Right renal cortex interstitium (tissue), 3 donors: ENCODE measurements around the gene NBAS. TPM values are rescaled to one million over a fixed set of nuclear protein-coding genes. Genes with fewer than 3 reads are reported as not detected.
"Not testable (repeated sequence)": the region's sequence is repeated elsewhere in the genome, so short reads cannot be mapped to it uniquely, and the experiment has no call there.

Experiments
- DNase-seq, 3 donors: peaks; one replicate each; pipeline ENCODE4 v3.0.0-alpha.2; 2013; ENCODE audit warnings: low read depth in 3 of 3, low spot score in 2 of 3
- polyA plus RNA-seq, 3 donors: library from polyadenylated mRNA; unstranded; fragments of 120-200 nt; gene quantifications; one replicate each; pipeline ENCODE4 v1.2.1, GENCODE V29; 2013; ENCODE audit not compliant: insufficient read length in 3 of 3

Gene NBAS
- polyA plus RNA-seq, 3 donors = 58.1 to 66.9 (median 62.5) TPM

DNA sequence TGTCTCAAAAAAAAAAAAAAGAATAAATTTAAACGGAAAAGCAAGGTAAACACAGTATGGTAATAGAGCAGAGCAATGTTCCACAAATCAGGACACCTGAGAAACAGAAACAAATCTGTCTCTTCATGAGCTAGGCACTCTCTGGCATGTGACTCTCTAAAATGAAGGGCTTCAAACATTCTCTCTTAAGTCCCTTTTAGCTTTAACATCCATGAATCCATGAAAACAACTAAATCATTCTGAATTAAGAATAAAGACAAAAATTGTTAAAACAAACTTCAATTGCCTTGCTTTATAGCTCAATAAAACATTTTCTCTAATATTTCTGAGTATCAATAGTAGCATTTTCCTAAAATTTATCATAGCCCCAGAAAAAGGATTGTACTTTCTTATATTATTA is 132.1 kb downstream of the NBAS start:
- no peak for DNase-seq

DNA sequence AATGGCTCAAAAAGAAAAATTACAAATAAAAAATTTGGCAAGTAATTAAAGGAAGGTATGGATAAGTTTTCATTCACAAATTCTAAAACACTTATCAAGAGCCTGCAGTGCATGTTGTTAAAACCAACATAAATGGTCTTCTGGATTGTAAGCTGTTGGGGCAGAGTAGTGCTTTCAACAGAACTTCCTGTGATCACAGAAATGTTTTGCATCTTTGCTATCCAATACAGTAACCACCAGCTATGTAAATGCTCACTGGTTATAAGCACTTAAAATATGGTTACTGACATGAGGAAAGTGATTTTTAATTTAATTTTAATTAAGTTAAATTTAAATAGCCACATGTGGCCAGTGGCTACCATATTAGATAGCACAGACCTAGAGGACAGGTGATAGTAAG is 133.1 kb downstream of the NBAS start:
- DNase-seq = no peak

DNA sequence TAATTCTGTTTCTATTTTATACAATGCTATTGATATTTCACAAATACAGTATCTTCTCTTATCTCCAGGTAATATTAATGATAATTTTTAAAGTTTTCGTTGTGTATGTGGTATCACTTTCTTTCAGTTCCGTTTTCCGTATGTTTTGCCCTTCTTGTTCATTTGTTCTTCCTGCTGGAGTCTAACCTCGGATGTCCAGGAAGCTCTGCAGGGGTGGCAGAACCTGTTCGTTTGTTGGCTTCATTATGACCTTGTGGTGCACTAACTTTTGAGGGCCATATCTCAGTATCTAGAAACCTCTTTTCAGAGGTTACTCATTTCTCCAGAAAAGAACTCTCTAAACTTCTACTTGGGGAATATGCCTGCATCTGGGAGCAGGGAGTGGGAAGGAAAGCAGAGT is 134.5 kb downstream of the NBAS start:
- no peak for DNase-seq

DNA sequence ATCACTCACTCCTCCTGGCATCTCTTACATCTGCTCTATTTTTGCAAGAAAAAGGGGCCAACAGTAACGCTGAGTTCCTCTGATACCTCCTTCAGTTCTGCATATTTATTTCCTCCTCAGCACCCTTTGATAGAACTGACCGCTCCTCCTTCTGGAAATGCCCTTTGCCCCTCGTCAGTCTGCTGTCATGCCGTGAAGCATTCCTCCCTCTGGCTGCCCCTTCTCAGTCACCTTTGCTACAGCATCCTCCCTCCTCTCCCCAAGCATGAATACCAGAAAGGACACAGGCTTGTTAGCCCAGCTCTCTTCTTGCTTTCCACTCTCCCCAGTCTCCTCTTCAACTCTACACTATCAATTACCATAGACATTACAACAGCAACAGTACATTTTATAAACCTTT is 135.4 kb downstream of the NBAS start:
- peak in 1 of 3 donors; percentile 17 for DNase-seq

DNA sequence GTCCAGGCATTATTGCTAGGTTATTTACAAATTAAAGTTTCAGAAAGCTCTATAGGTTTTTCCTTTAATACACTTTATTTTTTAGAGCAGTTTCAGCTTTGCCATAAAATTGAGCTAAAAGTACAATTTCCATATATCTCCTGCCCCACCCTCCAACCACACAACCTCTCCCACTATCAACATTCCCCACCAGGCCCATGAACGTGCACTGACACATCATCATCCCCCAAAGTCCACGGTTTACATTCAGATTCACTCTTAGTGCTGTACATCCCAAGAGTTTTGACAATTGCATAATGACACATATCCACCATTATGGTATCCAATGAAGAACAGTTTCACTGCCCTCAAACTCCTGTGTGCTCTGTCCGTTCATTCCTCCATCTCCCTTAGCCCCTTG is 139.4 kb downstream of the NBAS start:
- no peak for DNase-seq

DNA sequence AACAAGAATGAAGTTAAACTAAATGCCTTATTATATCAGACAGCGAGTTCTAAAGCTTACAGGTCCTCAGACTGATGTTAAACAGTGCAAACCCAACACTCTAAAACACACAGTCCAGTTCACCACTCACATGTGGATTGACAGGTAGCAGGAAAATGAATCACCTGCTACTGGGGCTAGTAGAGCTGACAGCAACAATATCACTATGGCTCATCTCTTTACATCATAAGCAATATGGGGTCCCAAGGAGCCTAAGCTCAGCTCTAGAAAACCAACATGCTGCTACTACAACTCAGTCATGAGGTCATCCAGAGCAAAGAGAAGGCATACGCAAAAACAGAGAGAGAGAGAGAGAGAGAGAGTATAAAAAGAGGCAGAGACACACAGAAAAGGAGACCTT is 145.4 kb downstream of the NBAS start:
- DNase-seq = no peak

DNA sequence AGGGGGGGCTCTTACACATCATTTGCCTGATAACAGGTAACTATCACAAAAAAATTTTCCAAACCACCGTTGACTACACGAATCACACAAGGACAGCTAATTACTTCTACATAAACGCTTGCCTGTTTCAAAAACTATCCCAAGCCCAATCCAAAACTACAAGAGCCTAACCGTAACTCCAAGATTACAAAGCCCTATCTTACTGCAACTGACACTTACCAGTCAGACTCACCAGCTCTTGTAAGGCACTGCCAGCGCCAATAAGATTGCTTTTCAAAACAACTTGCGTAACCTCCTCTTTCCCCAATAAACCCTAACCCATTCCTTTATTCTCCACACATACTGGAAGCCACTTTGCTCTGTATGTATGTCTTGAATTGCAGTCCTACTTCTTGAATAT is 148.4 kb downstream of the NBAS start:
- DNase-seq = no peak

DNA sequence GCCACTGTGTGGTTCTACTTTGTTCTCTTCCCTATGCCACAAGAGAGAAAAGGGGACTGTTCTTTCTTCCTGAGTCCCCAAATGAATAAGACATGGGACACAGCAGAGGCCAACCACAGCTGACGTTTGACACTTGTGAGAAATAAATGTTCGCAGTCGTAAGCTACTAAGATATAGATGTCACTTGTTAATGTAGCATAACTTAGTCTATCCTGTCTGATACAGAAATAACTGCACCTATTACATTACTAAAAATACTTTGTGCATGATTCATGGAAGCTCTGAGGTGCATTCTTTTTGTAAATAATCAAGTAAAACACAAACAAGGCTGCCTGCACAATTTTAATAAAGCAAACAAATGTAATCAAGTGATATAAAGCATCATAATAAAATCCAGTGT is 148.8 kb downstream of the NBAS start:
- no peak for DNase-seq

DNA sequence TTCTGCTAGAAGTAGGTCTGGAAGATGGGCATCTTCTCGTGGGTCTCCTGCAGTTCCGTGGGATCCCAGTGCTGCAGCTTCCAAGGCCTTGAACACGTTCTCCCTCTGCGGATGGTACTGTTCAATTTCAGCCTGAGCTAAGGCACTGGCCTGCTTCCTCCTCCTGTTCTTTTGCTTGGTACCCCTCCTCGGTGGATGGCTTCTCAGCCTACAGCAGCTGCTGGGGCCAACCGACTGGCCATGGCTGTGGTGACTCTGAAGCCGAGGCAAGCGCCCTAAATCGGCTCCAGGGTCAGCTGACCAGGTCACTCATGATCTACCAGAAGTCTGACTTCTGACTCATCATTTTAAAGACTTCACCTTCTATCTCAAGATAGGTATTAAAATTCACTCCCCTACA is 150.2 kb downstream of the NBAS start:
- DNase-seq = no peak

DNA sequence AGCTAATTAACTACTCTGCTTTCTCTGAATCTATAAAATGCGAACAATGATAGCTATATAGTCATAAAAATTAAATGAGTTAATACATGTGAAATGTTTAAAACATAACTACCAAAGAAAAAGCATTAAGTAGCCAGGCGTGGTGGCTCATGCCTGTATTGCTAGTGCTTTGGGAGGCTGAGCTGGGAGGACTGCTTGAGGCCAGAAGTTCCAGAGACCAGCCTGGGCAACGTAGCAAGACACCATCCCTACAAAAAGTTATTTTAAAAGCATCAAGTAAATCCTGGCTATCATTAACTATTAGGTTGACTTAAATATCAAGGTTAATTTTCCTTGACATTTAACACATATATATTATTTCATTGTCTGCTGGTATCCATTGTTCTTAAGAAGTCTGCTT is 152.4 kb downstream of the NBAS start:
- no peak for DNase-seq

DNA sequence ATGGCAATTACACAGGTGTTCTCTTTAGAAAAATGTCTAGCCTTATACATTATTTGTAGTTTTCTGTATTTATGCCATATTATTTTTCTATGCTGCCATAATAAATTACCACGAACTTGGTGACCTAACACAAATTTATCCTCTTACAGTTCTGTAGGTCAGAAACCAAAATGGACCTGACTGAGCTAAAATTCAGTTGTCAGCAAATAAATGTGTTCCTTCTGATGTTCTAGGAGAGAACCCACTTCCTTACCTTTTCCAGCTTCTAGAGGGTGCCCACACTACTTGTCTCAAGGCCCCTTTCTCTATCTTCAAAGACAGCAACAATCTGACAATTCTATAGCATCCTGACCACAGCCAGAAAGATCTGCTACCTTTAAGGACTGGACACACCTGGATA is 153.5 kb downstream of the NBAS start:
- no peak for DNase-seq

DNA sequence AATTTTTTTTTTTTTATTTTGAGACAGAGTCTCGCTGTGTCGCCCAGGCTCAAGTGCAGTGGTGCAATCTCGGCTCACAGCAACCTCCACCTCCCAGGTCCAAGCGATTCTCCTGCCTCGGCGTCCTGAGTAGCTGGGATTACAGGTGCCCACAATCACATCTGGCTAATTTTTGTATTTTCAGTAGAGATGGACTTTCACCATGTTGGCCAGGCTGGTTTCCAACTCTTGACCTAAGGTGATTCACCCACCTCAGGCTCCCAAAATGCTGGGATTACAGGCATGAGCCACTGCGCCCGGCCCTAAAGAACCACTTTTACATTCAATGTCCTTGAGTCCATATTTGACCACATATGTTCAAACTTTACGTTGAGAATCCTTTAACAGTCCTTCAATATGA is 156.6 kb downstream of the NBAS start:
- DNase-seq = not testable (repeated sequence)

DNA sequence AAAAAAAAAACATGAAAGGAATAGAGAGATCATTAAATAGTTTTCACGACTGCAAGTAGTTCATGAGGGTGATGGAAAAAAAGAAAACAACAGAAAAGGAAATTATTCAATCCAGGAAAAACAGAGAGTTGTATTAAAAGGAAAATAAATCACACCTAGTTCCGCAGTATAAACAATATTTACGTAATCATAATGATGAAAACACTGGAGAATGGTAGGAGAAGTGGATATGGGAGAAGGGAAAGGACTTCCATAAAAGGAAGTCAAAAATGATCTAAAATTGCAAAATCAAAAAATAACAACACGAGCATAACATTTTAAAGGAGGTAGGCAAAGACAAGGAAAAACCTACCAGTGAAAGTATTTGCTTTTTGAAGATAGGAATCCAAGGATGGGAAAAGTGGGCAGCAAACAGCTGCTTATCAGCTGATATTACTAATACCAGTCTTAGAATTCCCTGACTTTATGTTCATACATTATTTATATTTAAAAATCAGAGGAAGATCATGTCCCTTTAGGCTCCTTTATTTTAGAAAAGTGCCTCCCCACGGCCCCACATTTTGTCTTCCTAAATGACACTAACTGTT is 160.8 kb downstream of the NBAS start:
- no peak for DNase-seq

DNA sequence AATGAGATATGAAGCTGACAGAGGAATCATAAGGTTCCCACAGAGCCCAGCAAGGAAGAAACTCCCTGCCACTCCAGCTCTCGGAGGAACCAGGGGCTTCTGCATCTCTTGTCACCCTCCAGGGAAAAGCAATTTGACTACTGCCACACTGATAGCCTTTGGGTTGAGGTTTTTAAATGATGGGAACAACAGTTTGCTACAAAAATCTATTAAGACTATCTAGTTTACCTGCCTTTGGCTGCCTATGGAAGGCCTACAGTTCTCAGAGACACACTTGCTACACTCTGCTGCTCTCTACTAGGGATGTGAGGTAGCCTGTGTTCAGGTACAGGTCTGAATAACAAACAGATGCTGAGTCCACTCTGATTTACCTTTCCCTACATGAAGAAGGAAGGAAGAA is 161.9 kb downstream of the NBAS start:
- no peak for DNase-seq

DNA sequence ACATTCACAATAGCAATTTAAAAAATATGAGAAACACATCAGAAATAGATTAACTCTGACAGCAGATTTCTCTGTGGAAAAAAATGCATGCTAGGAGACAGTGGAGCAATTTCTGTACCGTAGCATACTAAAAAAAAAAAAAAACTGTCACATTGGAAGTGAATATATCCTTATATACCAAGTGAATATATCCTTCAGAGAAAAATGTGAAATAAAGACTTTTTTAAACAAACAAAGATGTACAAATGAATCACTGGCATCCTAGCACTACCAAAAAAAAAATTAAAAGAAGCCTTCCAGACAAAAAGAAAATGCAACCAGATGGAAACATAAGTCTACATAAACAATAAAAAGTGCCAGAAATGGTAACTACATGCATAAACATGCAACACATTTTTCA is 169.4 kb downstream of the NBAS start:
- DNase-seq = no peak

DNA sequence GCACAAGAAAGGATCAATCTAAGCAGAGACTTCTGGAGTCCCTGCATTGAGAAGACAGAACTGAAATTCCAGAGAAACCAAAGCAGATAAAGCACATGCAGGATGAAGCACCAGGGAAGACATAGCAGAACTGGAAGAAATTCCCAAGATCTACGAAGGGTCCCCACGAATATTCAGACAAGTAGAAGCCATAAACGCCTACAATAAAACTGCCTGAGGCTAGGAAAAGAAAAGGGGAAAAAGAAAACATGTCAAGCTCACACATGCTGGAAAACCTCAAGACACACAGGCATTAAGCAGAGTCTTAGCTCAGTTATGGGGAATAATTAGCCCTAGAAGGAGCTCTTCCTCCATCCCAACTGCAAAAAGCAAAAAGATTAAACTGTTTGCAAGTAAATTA is 171.2 kb downstream of the NBAS start:
- no peak for DNase-seq

DNA sequence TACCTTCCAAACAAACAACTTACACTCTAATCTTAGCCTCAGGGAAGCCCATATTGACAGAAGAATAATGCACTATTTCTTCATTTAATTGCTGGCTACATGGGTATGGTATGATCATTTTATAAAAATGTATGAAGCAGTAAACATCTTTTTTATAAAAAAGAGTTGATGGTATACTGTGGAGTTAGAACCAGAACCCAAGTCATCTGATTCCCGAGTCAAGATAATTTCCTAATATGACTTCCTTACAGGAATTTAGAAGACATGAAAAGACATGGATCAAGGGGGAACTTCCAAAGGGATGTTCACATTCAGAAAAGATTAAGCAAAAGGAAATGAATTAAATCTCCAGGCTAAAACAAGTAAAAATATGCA is 171.8 kb downstream of the NBAS start:
- DNase-seq = no peak

DNA sequence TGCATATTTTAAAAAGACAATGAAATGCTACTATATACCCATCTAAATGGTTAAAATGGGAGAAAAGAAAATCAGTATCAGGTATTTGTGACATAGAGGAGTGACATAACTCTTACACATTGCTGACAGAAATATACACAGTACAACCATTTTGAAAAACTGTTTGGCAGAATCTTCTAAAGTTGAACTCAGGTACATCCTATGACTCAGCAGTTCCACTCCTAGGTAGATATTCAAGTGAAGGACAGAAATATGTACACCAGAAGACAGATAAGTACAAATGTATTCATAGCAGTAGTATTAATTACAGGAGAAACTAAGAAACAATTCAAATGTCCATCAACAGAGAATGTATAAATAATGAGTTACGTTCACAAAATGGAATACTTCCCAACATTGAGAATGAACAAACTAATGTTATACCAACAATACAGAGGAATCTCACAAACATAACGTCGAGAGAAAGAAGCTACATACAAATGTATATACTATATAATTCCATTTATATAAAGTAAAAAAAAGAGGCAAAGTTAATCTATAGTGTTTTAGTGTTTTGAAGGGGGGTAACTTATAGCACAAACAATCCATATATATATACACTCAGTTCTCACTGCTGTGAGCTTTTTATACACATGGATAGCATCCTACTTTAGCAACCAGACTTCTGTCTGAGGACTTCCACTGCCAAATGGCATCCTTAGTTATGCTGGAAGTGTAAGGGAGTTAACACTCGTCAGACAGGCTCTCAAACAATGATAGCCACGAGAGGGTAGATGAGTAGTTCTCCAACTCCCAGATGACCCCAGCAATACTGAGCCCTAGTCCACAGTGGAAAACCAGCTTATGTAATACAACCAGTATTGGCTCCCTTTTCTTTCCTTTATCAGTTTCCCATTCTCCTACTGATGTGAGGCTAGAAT is 172.5 kb downstream of the NBAS start:
- no peak for DNase-seq

DNA sequence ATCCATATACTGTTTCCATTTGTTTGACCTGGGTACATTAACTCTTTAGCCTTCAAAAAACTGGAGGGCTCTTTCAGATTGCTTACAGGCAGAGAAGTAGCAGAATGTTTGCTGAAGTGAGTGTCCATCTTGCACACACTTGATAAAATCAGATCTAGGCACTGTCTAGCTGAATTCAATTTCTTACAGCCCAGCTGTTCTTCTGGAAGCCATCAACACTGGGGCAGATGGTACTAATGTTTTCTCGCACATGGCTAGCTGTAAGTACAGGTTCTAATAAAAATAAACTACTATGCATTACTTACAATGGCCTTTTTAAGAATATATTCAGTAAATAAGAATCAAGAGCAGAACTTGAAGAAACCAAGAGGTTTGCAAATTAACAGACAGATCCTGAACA is 175.9 kb downstream of the NBAS start:
- DNase-seq = no peak

DNA sequence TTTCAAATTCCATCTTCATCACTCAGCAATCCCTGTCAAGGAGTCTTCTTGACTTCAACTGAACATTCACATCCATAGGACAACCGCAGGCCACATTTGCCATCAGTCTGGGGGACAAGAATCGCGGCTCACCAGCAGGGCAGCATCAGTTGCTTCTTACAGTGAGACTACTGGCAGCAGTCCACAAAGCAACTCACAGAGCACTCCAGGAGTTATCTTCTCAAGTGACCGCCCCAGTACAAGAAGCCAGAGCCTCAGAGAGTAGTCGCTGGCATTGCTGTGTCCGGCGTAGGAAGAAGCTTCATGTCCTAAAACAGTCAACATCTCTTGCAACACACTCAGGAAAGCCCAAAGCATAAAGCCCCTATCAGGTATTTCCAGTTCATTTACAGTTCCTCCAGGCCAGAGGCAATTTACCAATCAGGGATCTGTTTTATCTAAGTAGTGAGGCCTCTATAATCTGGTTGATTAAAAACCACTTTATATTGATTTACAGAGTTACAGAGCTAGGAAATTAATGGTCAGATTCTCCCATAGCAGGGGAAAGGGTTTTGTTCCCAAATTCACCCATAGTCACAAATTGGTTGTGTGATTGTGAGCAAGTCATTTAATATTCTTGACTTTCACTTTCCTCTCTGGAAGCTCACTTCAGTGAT is 177.3 kb downstream of the NBAS start:
- no peak for DNase-seq

DNA sequence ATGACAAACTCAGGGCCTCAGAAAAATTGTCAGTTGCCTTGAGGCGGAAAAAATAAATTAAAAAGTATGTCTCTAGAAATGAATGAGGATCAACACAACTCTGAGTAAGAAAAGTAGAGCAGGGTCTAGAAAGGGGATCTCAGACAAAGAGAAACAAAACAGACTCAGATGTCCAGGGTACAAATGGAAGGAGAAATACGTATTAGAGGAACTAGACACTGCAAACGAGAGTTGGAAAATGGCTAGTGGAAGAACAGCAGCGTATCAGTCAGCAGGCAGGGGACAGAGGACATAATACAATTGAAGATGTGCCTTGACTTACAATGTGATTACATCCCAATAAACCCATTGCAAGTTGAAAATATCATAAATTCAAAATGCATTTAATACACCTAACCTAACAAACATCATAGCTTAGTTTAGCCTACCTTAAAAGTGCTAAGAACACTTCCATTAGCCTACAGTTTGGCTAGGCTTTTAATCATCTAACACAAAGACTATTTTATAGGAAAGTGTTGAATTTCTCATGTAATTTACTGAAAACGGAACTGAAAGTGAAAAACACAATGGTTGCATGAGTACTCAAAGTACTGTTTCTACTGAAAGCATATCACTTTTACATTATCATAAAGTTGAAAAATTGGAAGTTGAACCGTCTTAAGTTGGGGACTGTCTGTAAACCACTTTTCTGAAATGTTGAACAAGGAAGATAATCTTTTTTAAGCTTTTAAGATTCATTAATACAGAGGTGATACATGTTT is 182.8 kb downstream of the NBAS start:
- no peak for DNase-seq
